HG03439 (cell line): ENCODE results near the gene ACAP2.
"Not testable (repeated sequence)": the region's sequence is repeated elsewhere in the genome, so short reads cannot be mapped to it uniquely, and the experiment has no call there.

Source experiments
- ATAC-seq: cut with Tn5 transposase; IDR thresholded peaks from one replicate; pipeline ENCODE4 v1.9.1; 2021; ENCODE audit warnings: mild to moderate bottlenecking, moderate library complexity; ENCODE audit not compliant: unreplicated experiment

Gene ACAP2

GRCh38 chr3:195442573-195443390, at the start of gene ACAP2:
ACAP2 (minus strand) TSS chr3:195443020; CDS start chr3:195442847, 173 bp downstream.
- ATAC-seq, result peak; percentile 91

GRCh38 chr3:195475614-195476013, 32.8 kb upstream of the ACAP2 start:
- no peak for ATAC-seq

- ATAC-seq, result not testable (repeated sequence)
Observed at GRCh38 chr3:195475116-195475515, 32.3 kb upstream of the ACAP2 start.

GRCh38 chr3:195468841-195469240, 26.0 kb upstream of the ACAP2 start:
- ATAC-seq, result no peak

GRCh38 chr3:195468391-195468776, 25.6 kb upstream of the ACAP2 start:
- no peak for ATAC-seq

GRCh38 chr3:195467641-195468390, 25.0 kb upstream of the ACAP2 start:
- no peak for ATAC-seq

GRCh38 chr3:195466251-195466650, 23.4 kb upstream of the ACAP2 start:
- no peak for ATAC-seq

- ATAC-seq, result not testable (repeated sequence)
Observed at GRCh38 chr3:195462922-195463321, 20.1 kb upstream of the ACAP2 start.

- no peak for ATAC-seq
Observed at GRCh38 chr3:195462308-195462610, 19.4 kb upstream of the ACAP2 start.

GRCh38 chr3:195461594-195462307, 18.9 kb upstream of the ACAP2 start:
- ATAC-seq, result no peak

- no peak for ATAC-seq
Observed at GRCh38 chr3:195460091-195460713, 17.4 kb upstream of the ACAP2 start.

GRCh38 chr3:195458316-195458717, 15.5 kb upstream of the ACAP2 start:
- ATAC-seq, result no peak

- no peak for ATAC-seq
Observed at GRCh38 chr3:195455789-195456188, 13.0 kb upstream of the ACAP2 start.

- no peak for ATAC-seq
Observed at GRCh38 chr3:195453236-195453635, 10.4 kb upstream of the ACAP2 start.

- ATAC-seq, result no peak
Observed at GRCh38 chr3:195451373-195452015, 8.7 kb upstream of the ACAP2 start.

- ATAC-seq, result no peak
Observed at GRCh38 chr3:195450731-195451229, 8.0 kb upstream of the ACAP2 start.

- ATAC-seq, result no peak
Observed at GRCh38 chr3:195448205-195448875, 5.5 kb upstream of the ACAP2 start.

GRCh38 chr3:195447201-195447600, 4.4 kb upstream of the ACAP2 start:
- ATAC-seq, result no peak

GRCh38 chr3:195446359-195446758, 3.5 kb upstream of the ACAP2 start:
- ATAC-seq, result no peak

GRCh38 chr3:195445885-195446284, 3.1 kb upstream of the ACAP2 start:
- no peak for ATAC-seq
